BE2C (cell line): ENCODE results near the gene LTBP1.

ENCODE experiments used
- DNase-seq: peaks from one replicate; pipeline ENCODE4 v3.0.0-alpha.2; 2020
- H3K27me3 ChIP-seq: fragments of 250-450 bp; sonication (Bioruptor Pico); 2 replicates; pipeline ENCODE4 v1.5.1; 2020; ENCODE audit warnings: mild to moderate bottlenecking
- H3K36me3 ChIP-seq: fragments of 250-450 bp; sonication (Bioruptor Pico); 2 replicates; pipeline ENCODE4 v1.5.1; 2020; ENCODE audit warnings: mild to moderate bottlenecking
- H3K4me1 ChIP-seq: fragments of 250-450 bp; sonication (Bioruptor Pico); 2 replicates; pipeline ENCODE4 v1.5.1; 2020
- H3K4me3 ChIP-seq: 2 replicates; pipeline ENCODE4 v1.5.1; 2011; ENCODE audit warnings: low read depth, low read length
- H3K9me3 ChIP-seq: fragments of 250-450 bp; sonication (Bioruptor Pico); 2 replicates; pipeline ENCODE4 v1.5.1; 2020
- TF ChIP-seq, protein P1 (sequence below): IDR thresholded peaks from 2 replicates; pipeline ENCODE4 v1.5.1; 2012; ENCODE audit warnings: mild to moderate bottlenecking, low read depth, low read length

The LTBP1 gene

DNA sequence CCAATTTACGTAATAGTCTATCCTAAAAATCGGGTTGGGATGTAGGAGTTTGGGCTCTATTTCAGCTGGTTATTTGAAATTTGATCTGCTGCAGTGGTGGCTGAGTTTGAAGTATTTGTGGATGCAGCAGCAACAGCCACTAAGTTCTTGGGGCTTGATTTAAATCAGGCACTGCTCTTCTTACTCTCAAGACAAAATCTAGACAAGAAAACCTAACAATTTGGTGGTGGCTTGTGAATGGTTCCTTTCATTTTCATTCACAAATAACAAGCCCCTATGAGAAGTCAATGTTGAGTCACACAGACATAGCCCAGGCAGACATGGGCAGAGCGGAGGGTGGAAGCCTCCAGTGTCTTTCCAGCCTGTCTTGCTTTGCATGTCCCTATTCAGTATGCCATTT lies 199.3 kb downstream of the LTBP1 start:
- H3K4me3 ChIP-seq = no peak overlapping the region
- H3K4me1 ChIP-seq = no peaks in the 10 kb centered on the region
- TF ChIP-seq, protein P1, sequence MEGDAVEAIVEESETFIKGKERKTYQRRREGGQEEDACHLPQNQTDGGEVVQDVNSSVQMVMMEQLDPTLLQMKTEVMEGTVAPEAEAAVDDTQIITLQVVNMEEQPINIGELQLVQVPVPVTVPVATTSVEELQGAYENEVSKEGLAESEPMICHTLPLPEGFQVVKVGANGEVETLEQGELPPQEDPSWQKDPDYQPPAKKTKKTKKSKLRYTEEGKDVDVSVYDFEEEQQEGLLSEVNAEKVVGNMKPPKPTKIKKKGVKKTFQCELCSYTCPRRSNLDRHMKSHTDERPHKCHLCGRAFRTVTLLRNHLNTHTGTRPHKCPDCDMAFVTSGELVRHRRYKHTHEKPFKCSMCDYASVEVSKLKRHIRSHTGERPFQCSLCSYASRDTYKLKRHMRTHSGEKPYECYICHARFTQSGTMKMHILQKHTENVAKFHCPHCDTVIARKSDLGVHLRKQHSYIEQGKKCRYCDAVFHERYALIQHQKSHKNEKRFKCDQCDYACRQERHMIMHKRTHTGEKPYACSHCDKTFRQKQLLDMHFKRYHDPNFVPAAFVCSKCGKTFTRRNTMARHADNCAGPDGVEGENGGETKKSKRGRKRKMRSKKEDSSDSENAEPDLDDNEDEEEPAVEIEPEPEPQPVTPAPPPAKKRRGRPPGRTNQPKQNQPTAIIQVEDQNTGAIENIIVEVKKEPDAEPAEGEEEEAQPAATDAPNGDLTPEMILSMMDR = no peak
- H3K27me3 ChIP-seq = peaks cover 3% of the 10 kb centered on the region
- H3K36me3 ChIP-seq = no peaks in the 10 kb centered on the region
- DNase-seq = no peak
- H3K9me3 ChIP-seq = no peaks in the 10 kb centered on the region

DNA sequence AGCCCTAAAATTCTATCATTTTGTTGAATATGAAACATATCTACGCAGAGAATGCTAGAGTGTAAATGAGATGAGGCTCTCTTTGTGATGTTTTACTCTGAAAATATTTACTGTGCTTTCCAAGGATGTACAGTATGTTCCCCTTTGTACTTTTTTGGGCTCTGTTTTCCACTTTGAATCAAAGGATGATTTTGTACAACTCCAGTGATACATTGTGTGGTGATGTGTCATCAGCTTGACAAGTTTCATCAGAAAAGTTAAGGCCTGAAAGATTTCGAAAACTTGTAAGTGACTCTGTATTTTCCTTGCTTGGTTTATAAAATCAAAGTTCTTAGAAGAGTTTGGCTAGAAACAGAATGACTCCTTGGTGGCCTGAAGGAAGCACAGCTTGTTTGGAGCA lies 206.3 kb downstream of the LTBP1 start:
- Histone ChIP-seq H3K9me3 (no peaks in the 10 kb centered on the region), H3K4me3 (no peak overlapping the region), H3K36me3 (no peaks in the 10 kb centered on the region), H3K4me1 (no peaks in the 10 kb centered on the region), H3K27me3 (no peaks in the 10 kb centered on the region)
- no peak for DNase-seq
- TF ChIP-seq, protein P1 = no peak

DNA sequence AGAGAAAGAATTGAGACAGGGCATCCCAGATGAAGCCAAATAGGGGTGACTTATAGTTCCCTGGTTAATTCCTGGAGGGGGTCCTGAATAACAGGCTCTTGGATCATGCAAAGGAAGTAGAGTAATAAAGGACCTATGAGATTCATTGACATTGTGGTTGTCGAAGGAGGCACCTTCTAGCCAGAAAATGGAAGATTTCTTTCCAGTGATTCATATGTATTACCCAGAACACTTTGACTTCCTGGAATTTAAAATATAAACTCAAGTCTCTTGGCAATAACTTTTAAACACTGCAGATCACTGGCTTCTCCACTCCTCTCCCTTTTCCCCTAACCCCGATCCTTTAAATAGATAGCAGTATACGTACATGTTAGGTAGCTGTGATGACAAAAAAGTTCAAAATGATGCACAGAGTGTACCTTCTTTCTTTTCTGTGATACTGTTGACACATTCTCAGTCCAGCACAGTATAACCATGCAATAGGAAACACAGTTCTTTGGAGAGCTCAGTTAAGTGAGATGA lies 211.8 kb downstream of the LTBP1 start:
- no peak for DNase-seq
- TF ChIP-seq, protein P1 = no peak
- Histone ChIP-seq H3K4me1 (no peaks in the 10 kb centered on the region), H3K36me3 (no peaks in the 10 kb centered on the region), H3K27me3 (no peaks in the 10 kb centered on the region), H3K9me3 (no peaks in the 10 kb centered on the region), H3K4me3 (no peak overlapping the region)

DNA sequence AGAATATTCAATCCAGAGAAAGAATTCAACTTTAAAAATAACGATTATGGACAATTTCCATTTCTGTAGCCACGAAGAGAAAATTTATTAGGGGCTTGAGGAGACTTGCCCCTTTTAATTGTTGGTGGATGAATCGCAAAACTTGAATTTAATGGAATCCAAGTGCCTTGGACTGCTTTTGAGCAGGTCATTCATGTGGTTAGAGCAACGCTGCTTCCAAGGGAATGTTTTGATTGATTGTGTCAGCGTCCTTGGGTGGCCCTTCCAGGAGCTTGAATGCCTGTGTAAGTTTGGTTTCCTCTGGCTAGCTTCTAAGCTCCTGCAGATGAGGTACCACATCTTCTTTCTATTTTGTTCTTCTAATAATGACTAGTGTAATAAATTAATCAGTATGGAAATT lies 213.4 kb downstream of the LTBP1 start:
- Histone ChIP-seq H3K4me3 (no peak overlapping the region), H3K4me1 (no peaks in the 10 kb centered on the region), H3K36me3 (no peaks in the 10 kb centered on the region), H3K27me3 (no peaks in the 10 kb centered on the region), H3K9me3 (no peaks in the 10 kb centered on the region)
- DNase-seq = no peak
- TF ChIP-seq, protein P1 = no peak

DNA sequence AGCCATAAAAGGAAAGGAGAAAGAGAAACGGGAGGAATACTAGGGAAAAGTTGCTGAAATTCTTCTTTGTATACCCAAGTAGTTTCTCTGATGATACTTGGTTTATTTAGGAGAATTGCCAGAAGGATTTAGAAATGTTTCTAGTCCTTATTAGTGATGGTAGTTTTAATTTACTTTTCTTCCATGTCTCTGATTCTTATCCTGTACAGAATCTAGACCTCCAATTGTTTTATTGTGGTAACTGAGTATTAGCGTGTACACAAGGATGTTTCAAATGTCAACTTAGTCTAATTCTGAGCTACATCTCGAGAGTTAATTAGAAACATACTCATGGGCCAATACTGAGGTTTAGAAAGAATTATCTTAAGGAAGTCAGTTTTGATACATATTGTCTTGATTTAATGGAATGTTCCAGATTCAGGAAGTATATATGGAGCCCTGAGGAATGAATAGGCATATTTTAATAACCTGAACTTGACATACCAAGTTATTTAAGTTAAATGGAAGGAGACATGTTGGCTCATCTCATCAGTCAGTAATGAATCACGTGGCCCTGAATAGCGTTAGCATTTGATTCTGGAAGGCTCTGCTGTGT lies 219.6 kb downstream of the LTBP1 start:
- TF ChIP-seq, protein P1 = no peak
- Histone ChIP-seq H3K9me3 (no peaks in the 10 kb centered on the region), H3K27me3 (no peaks in the 10 kb centered on the region), H3K4me1 (no peaks in the 10 kb centered on the region), H3K4me3 (no peak overlapping the region), H3K36me3 (no peaks in the 10 kb centered on the region)
- DNase-seq = no peak

DNA sequence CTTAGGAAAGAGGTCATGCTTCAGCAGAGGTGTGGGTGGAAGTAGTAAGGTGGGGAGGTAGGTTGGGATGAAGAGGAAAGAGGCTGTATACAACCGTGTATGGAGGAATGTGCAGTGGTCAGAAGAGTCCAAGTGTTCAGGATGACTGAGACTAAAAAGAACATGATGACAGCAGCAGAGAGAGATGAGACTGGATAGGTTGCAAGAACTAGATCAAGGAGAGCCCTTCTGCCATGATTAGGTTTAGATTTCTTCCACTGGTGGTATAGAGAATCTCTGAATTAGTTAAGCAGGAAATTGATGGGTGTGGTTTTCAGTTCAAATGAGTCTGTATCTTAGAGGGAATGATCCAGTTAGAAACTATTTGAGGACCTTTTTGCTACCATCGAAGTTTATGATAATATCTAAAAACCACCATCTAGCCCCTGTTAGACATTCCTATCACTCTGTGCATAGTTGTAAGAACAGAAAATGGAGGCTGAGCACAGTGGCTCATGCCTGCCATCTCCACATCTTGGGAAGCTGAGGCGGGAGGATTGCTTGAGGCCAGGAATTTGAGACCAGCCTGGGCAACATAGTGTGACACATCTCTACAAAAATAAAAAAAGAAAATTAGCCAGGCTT lies 221.0 kb downstream of the LTBP1 start:
- Histone ChIP-seq H3K4me3 (no peak overlapping the region), H3K27me3 (no peaks in the 10 kb centered on the region), H3K4me1 (no peaks in the 10 kb centered on the region), H3K9me3 (no peaks in the 10 kb centered on the region), H3K36me3 (no peaks in the 10 kb centered on the region)
- no peak for DNase-seq
- TF ChIP-seq, protein P1 = no peak
